IMR-90 (cell line): ENCODE results near the gene ENPP7. TPM values are rescaled to one million over a fixed set of nuclear protein-coding genes. Genes with fewer than 3 reads are reported as not detected.

ENCODE experiments used
- ATAC-seq: fragments of 200-7000 bp; cut with Tn5 transposase; 2 replicates; pipeline ENCODE4 v1.9.1; 2020; ENCODE audit warnings: low read depth, mild to moderate bottlenecking, moderate library complexity
- BruUV-seq: library from RNA; stranded (reverse); fragments of 400-500 nt; replicated peaks from 2 replicates; lab custom pipeline; 2021; lab: Mats Ljungman, UMichigan
- CTCF ChIA-PET: fragments of 300-600 bp; formaldehyde crosslinking; extraction: SDS; loops from one replicate; lab custom pipeline; 2021; ENCODE audit warnings: antibody characterized with exemption; lab: Yijun Ruan, JAX
- POLR2A ChIA-PET: fragments of 300-600 bp; sonication (Branson Sonifier 250); formaldehyde crosslinking; loops from one replicate; lab custom pipeline; 2022; ENCODE audit warnings: antibody characterized with exemption; ENCODE audit not compliant: unreplicated experiment; lab: Charles Lee
- DNase-seq: peaks from one replicate; pipeline ENCODE4 v3.0.0; 2013
- H2AFZ ChIP-seq: replicated peaks from 2 replicates; pipeline ENCODE3; 2013; ENCODE audit warnings: low read length, mild to moderate bottlenecking; ENCODE audit not compliant: poor library complexity
- H2AK5ac ChIP-seq: 2 replicates; pipeline ENCODE4 v1.6.1; 2013; ENCODE audit warnings: low read depth, low read length, inconsistent platforms
- H2AK9ac ChIP-seq: replicated peaks from 2 replicates; pipeline ENCODE3; 2013; ENCODE audit warnings: mild to moderate bottlenecking, low read depth, low read length, moderate library complexity; ENCODE audit not compliant: poor library complexity
- H2BK120ac ChIP-seq: 2 replicates; pipeline ENCODE4 v1.6.1; 2013; ENCODE audit warnings: low read depth, low read length, inconsistent platforms
- H2BK15ac ChIP-seq: 3 replicates; pipeline ENCODE4 v1.6.1; 2013; ENCODE audit warnings: low read depth, low read length, inconsistent platforms
- H2BK20ac ChIP-seq: 2 replicates; pipeline ENCODE4 v1.6.1; 2013; ENCODE audit warnings: low read depth, mild to moderate bottlenecking, inconsistent platforms, low read length, moderate library complexity
- H2BK5ac ChIP-seq: 2 replicates; pipeline ENCODE4 v1.6.1; 2013; ENCODE audit warnings: mild to moderate bottlenecking, low read depth, low read length, inconsistent platforms; ENCODE audit not compliant: poor library complexity, severe bottlenecking
- H3K14ac ChIP-seq: replicated peaks from 2 replicates; pipeline ENCODE4 v1.6.1; 2013; ENCODE audit warnings: low read depth, low read length, inconsistent platforms
- H3K18ac ChIP-seq: 2 replicates; pipeline ENCODE4 v1.6.1; 2013; ENCODE audit warnings: low read depth, low read length, control low read depth
- H3K23ac ChIP-seq: 2 replicates; pipeline ENCODE4 v1.6.1; 2013; ENCODE audit warnings: low read depth, low read length, inconsistent platforms
- H3K27ac ChIP-seq: 2 replicates; pipeline ENCODE4 v1.5.1; 2013; ENCODE audit warnings: mild to moderate bottlenecking, control low read depth, low read length; ENCODE audit not compliant: insufficient read depth
- H3K27me3 ChIP-seq: 2 replicates; pipeline ENCODE4 v1.6.1; 2013; ENCODE audit warnings: low read length; ENCODE audit not compliant: control insufficient read depth, insufficient read depth
- H3K36me3 ChIP-seq: 2 replicates; pipeline ENCODE4 v1.6.1; 2013; ENCODE audit warnings: low read length, mixed read lengths; ENCODE audit not compliant: control insufficient read depth, insufficient read depth
- H3K4ac ChIP-seq: 2 replicates; pipeline ENCODE4 v1.6.1; 2013; ENCODE audit warnings: low read depth, low read length, inconsistent platforms
- H3K4me1 ChIP-seq: 2 replicates; pipeline ENCODE4 v1.6.1; 2013; ENCODE audit warnings: low read length, mixed read lengths; ENCODE audit not compliant: control insufficient read depth, insufficient read depth
- H3K4me2 ChIP-seq: 2 replicates; pipeline ENCODE4 v1.6.1; 2013; ENCODE audit warnings: low read depth, mild to moderate bottlenecking, control low read depth, low read length, moderate library complexity
- H3K4me3 ChIP-seq: 2 replicates; pipeline ENCODE4 v1.5.1; 2013; ENCODE audit warnings: low read depth, mild to moderate bottlenecking, control low read depth, low read length, moderate library complexity; ENCODE audit not compliant: insufficient read depth
- H3K56ac ChIP-seq: 2 replicates; pipeline ENCODE4 v1.6.1; 2013; ENCODE audit warnings: low read length, inconsistent platforms; ENCODE audit not compliant: insufficient read depth; ENCODE audit errors: extremely low read depth
- H3K79me1 ChIP-seq, 2 experiments: 2 replicates each; pipeline ENCODE4 v1.6.1; 2013; ENCODE audit warnings: low read length in 2 of 2, inconsistent platforms in 1 of 2, low read depth in 1 of 2
- H3K9ac ChIP-seq: 2 replicates; pipeline ENCODE4 v1.6.1; 2013; ENCODE audit warnings: low read depth, low read length, control low read depth
- H3K9me1 ChIP-seq: 2 replicates; pipeline ENCODE4 v1.6.1; 2013; ENCODE audit warnings: low read length, inconsistent platforms; ENCODE audit not compliant: insufficient read depth
- H3K9me3 ChIP-seq: 2 replicates; pipeline ENCODE4 v1.6.1; 2013; ENCODE audit warnings: low read length; ENCODE audit not compliant: control insufficient read depth, insufficient read depth
- H4K20me1 ChIP-seq: 2 replicates; pipeline ENCODE4 v1.6.1; 2013; ENCODE audit warnings: low read length, inconsistent platforms; ENCODE audit not compliant: insufficient read depth
- H4K5ac ChIP-seq: 2 replicates; pipeline ENCODE4 v1.6.1; 2013; ENCODE audit warnings: mild to moderate bottlenecking, low read depth, low read length, control low read depth
- H4K8ac ChIP-seq, 2 experiments: 2 replicates each; pipeline ENCODE4 v1.6.1; 2013; ENCODE audit warnings: low read depth in 2 of 2, low read length in 2 of 2, control low read depth in 1 of 2, inconsistent platforms in 1 of 2
- H4K91ac ChIP-seq: 2 replicates; pipeline ENCODE4 v1.6.1; 2013; ENCODE audit warnings: low read depth, low read length, inconsistent platforms; ENCODE audit not compliant: insufficient read depth
- CEBPB ChIP-seq: IDR thresholded peaks from 2 replicates; pipeline ENCODE4 v1.6.1; 2012; ENCODE audit warnings: low read depth, low read length, improper control_type of control experiment
- CHD1 ChIP-seq: IDR thresholded peaks from 2 replicates; pipeline ENCODE4 v1.6.1; 2012; ENCODE audit warnings: low read depth, low read length, improper control_type of control experiment
- ELK1 ChIP-seq: fragments of 150-350 bp; IDR thresholded peaks from 2 replicates; pipeline ENCODE4 v1.6.1; 2016; ENCODE audit warnings: low read depth, mild to moderate bottlenecking, low read length, moderate library complexity, borderline replicate concordance
- FOS ChIP-seq: fragments of 150-350 bp; IDR thresholded peaks from 2 replicates; pipeline ENCODE4 v1.6.1; 2016; ENCODE audit warnings: low read depth, low read length
- MAFK ChIP-seq: IDR thresholded peaks from 2 replicates; pipeline ENCODE4 v1.6.1; 2012; ENCODE audit warnings: low read depth, low read length, improper control_type of control experiment
- MAZ ChIP-seq: IDR thresholded peaks from 2 replicates; pipeline ENCODE4 v1.6.1; 2012; ENCODE audit warnings: low read depth, mild to moderate bottlenecking, low read length, improper control_type of control experiment, moderate library complexity, borderline replicate concordance
- MXI1 ChIP-seq: IDR thresholded peaks from 2 replicates; pipeline ENCODE4 v1.6.1; 2012; ENCODE audit warnings: low read depth, mild to moderate bottlenecking, low read length, moderate library complexity, borderline replicate concordance
- NFE2L2 ChIP-seq: fragments of 150-350 bp; IDR thresholded peaks from 2 replicates; pipeline ENCODE4 v1.6.1; 2016; ENCODE audit warnings: low read depth, mild to moderate bottlenecking, low read length
- POLR2A ChIP-seq: IDR thresholded peaks from 2 replicates; pipeline ENCODE4 v1.6.1; 2012; ENCODE audit warnings: mild to moderate bottlenecking, low read depth, low read length
- RAD21 ChIP-seq: IDR thresholded peaks from 2 replicates; pipeline ENCODE4 v1.6.1; 2012; ENCODE audit warnings: low read length, improper control_type of control experiment
- RCOR1 ChIP-seq: IDR thresholded peaks from 2 replicates; pipeline ENCODE4 v1.6.1; 2012; ENCODE audit warnings: mild to moderate bottlenecking, low read length, improper control_type of control experiment; ENCODE audit not compliant: insufficient replicate concordance
- RFX5 ChIP-seq: IDR thresholded peaks from 2 replicates; pipeline ENCODE4 v1.8.0; 2012; ENCODE audit warnings: low read depth, mild to moderate bottlenecking, low read length, moderate library complexity
- SMC3 ChIP-seq: fragments of 150-350 bp; IDR thresholded peaks from 2 replicates; pipeline ENCODE4 v1.6.1; 2016; ENCODE audit warnings: low read depth, mild to moderate bottlenecking, antibody characterized with exemption, low read length, moderate library complexity
- WGBS, 2 experiments: methylation state at CpG; one replicate each; pipeline versions ENCODE4 v1.1.5 to v1.1.7; 2013; ENCODE audit warnings: missing lambda C conversion rate in 2 of 2; ENCODE audit not compliant: insufficient read length in 1 of 2; ENCODE audit errors: extremely low coverage in 2 of 2; 5-methylcytosine and 5-hydroxymethylcytosine counted together
- dilution Hi-C: fragments of 300-500 bp; cut with HindIII; formaldehyde crosslinking; loops from one replicate; pipeline ENCODE4 v1.14.3; 2018; ENCODE audit warnings: low sequenced_read_pairs; ENCODE audit not compliant: unreplicated experiment
- in situ Hi-C: fragments of 300-500 bp; cut with MboI; formaldehyde crosslinking; loops from 3 replicates; pipeline ENCODE4 v1.14.3; 2019; ENCODE audit warnings: low sequenced_read_pairs, inconsistent platforms, mixed read lengths
- intact Hi-C: fragments of 100-400 bp; cut with micrococcal nuclease; formaldehyde crosslinking; loops from 2 replicates; pipeline ENCODE4 v1.10.0; 2022
- polyA plus RNA-seq, 3 experiments: library from polyadenylated mRNA; depleted of rRNA; stranded (reverse); fragments of >200 nt; gene quantifications; 2 replicates each; pipeline ENCODE4 v1.2.3, GENCODE V29; 2012; ENCODE audit warnings: low replicate concordance in 1 of 3
- total RNA-seq: library from RNA; depleted of rRNA; stranded (reverse); fragments of >200 nt; gene quantifications from 2 replicates; pipeline ENCODE4 v1.2.3, GENCODE V29; 2012
- TF ChIP-seq, protein P1 (sequence below): conservative IDR thresholded peaks from 2 replicates; pipeline ENCODE4 v1.5.1; 2012; ENCODE audit warnings: mild to moderate bottlenecking, low read depth, low read length, improper control_type of control experiment
- TF ChIP-seq, protein P2 (sequence below): fragments of 150-350 bp; IDR thresholded peaks from 2 replicates; pipeline ENCODE4 v1.6.1; 2017; ENCODE audit warnings: mild to moderate bottlenecking, antibody characterized with exemption, low read length, low read depth

ENPP7 gene
- total and polyA plus RNA-seq, 2 of the 4 experiments (the other 2 are of a cell fraction), result not detected

DNA sequence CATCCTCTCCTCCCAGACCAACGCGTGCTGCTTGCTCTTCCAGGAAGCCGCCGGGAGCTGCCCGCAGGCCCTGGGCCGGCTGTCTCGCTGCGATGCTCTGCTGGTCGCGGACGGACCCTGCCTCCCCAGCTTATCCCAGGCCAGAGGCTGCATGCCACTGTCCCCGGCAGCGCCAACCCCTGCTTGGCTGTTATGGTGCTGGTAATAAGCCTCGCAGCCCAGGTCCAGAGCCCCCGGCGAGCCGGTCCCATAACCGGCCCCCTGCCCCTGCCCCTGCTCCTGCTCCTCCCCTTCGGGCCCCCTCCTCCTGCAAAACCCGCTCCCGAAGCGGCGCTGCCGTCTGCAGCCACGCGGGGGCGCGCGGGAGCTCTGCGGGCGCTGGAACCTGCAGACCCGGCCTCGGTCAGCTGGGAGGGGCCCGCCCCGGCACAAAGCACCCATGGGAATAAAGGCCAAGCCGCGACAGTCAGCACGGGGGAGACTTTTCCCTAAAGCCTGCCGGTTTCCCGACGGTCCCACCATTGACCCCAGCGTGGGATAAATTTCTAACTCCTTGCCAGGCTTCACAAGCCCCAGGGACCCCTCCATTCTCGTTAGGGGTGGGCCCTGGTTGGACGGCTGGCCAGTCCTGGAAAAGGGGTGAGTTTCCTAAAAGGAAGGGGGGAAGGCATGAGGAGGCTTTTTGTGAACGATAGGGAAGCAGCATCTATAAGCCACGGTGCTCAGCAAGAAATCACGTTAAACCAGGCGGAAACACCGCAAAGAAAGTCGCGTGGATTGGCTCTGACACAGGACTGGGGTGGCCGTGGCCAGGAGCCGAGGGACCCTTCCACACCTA, 11.2 kb downstream of the ENPP7 start:
- POLR2A ChIA-PET, result no interaction called here
- peaks cover 70% of the 10 kb centered on the region for H3K27me3 ChIP-seq
- TF ChIP-seq RAD21 (peak; percentile 67), RFX5 (no peak), CHD1 (no peak), POLR2A (no peak), MAZ (peak; percentile 77), SMC3 (peak; percentile 74), RCOR1 (no peak), CEBPB (no peak), MAFK (no peak), NFE2L2 (no peak), FOS (no peak), MXI1 (no peak), ELK1 (no peak)
- TF ChIP-seq, protein P1, sequence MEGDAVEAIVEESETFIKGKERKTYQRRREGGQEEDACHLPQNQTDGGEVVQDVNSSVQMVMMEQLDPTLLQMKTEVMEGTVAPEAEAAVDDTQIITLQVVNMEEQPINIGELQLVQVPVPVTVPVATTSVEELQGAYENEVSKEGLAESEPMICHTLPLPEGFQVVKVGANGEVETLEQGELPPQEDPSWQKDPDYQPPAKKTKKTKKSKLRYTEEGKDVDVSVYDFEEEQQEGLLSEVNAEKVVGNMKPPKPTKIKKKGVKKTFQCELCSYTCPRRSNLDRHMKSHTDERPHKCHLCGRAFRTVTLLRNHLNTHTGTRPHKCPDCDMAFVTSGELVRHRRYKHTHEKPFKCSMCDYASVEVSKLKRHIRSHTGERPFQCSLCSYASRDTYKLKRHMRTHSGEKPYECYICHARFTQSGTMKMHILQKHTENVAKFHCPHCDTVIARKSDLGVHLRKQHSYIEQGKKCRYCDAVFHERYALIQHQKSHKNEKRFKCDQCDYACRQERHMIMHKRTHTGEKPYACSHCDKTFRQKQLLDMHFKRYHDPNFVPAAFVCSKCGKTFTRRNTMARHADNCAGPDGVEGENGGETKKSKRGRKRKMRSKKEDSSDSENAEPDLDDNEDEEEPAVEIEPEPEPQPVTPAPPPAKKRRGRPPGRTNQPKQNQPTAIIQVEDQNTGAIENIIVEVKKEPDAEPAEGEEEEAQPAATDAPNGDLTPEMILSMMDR, result peak; percentile 85
- TF ChIP-seq, protein P2, sequence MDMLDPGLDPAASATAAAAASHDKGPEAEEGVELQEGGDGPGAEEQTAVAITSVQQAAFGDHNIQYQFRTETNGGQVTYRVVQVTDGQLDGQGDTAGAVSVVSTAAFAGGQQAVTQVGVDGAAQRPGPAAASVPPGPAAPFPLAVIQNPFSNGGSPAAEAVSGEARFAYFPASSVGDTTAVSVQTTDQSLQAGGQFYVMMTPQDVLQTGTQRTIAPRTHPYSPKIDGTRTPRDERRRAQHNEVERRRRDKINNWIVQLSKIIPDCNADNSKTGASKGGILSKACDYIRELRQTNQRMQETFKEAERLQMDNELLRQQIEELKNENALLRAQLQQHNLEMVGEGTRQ, result 0 out of 2 replicates have a peak, but pooled peaks have one; percentile 15

More for the DNA sequence above, 11.2 kb downstream of the ENPP7 start:
- Histone ChIP-seq H3K79me1 (no peaks in the 10 kb centered on the region), H2AFZ (peak overlapping the region; percentile 74), H3K14ac (no peak overlapping the region), H4K20me1 (no peaks in the 10 kb centered on the region), H2AK5ac (no peak overlapping the region), H2BK5ac (no peak overlapping the region), H3K9me1 (no peaks in the 10 kb centered on the region), H3K4me3 (no peak overlapping the region), H3K27ac (no peak overlapping the region), H2BK120ac (no peak overlapping the region), H3K4me2 (no peak overlapping the region), H3K9ac (no peak overlapping the region), H3K36me3 (no peaks in the 10 kb centered on the region), H3K4ac (no peak overlapping the region), H4K8ac (no peak overlapping the region), H2BK15ac (no peak overlapping the region), H2AK9ac (peak overlapping the region; percentile 23), H3K4me1 (no peaks in the 10 kb centered on the region), H4K91ac (no peak overlapping the region), H3K18ac (no peak overlapping the region), H3K56ac (no peak overlapping the region), H3K9me3 (no peaks in the 10 kb centered on the region), H2BK20ac (no peak overlapping the region), H4K5ac (no peak overlapping the region), H3K23ac (no peak overlapping the region)
- ATAC-seq (peak; percentile 89), DNase-seq (peak; percentile 32)
- dilution Hi-C loops, result no loop called here
- no TSS peak for BruUV-seq
- CTCF ChIA-PET, result interaction anchor here (0.7 kb wide), 1 partner anchor 14 kb away, joined by 3 read pairs; no protein-coding TSS in a partner anchor
- intact Hi-C loops, result no loop called here
- in situ Hi-C loops, result no loop called here
- WGBS, 2 experiments, result 26% methylated on average over 16 of the region's 53 CpGs; no CpG with 5 or more reads in 1 of the 2 experiments
